Sciatic nerve (tissue), 2 donors: Measurements from ENCODE around the gene ARHGAP24. TPM values are rescaled to one million over a fixed set of nuclear protein-coding genes. Genes with fewer than 3 reads are reported as not detected.
"Not testable (repeated sequence)": the region's sequence is repeated elsewhere in the genome, so short reads cannot be mapped to it uniquely, and the experiment has no call there.

Experiments used
- ATAC-seq: fragments of 200-7000 bp; cut with Tn5 transposase; one replicate; pipeline ENCODE4 v1.9.1; 2020; ENCODE audit warnings: mild to moderate bottlenecking, moderate library complexity
- DNase-seq: peaks from one replicate; pipeline ENCODE4 v3.0.0-alpha.2; 2020; ENCODE audit warnings: low spot score
- intact Hi-C: fragments of 100-400 bp; cut with DNase I; formaldehyde crosslinking; loops from one replicate; pipeline ENCODE4 v1.14.2; 2022
- total RNA-seq: library from RNA; stranded (reverse); fragmentation: NEBNext Ultra II Directional; extraction: Animal tissue kit (Norgen Biotek cat#: 25700); gene quantifications from one replicate; pipeline ENCODE4 v1.2.1, GENCODE V29; 2021
- donor health status: DM: no; HTN: no; CAD: no.
- donor health status: DM: no; HTN: no; CAD: no.

Gene ARHGAP24
- total RNA-seq, 1 donor from 2014 or later, result 87.6 TPM

DNA sequence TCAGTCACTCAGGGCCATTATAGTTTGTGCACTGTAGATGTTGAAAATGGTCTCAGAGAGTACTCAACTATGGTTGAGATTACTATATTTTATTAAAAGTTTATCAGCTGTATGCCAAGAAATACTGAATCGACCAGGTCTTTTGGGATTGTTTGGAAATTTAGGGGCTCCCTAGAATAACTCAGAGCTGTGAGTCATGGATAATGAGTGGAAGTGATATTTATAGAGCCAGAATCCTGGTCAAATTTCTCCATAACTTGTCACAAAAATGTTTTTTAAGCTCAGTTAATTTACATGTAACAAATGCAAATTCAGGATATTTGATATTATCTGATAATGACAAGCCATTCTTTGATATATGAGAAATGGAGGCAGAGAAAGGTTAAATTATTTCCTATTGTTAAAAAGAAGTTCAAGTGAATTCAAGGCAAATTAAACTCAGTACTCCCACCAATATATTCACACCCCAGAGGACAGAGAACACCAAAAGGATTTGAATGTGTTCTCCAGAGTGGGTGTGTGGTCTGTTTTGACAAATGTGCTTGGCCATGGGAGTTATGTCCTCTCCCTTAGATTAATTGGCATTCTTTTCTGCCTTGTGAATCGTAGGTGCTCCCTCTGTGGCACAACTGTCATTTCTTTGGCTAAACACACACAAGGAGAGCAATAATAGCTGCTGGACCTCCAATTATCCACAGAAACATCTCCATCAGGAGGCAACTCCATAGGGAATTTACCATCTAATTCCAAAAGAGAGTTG lies 37.7 kb downstream of the ARHGAP24 start:
- DNase-seq, result no peak
- intact Hi-C loops, result no loop called here
- ATAC-seq, result no peak

DNA sequence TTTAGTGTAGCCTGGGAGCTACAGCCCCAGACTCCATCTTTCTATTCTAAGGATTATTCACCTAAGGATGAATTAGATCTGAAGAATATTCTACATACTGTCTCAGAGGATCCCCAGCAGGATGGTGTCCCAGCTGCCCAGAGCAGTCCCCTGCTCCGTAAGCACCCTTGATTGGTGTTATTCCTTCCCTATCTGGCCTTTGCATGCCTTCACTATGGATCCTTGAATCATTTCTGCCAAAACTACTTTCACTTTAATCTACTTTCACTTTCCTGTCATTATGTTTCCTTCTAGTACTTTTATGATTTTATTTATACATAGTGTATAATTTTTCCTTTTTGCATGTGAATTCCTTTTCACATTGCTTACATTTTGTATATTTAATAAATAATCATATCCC lies 39.2 kb downstream of the ARHGAP24 start:
- no peak for DNase-seq
- peak; percentile 55 for ATAC-seq
- intact Hi-C loops, result no loop called here

DNA sequence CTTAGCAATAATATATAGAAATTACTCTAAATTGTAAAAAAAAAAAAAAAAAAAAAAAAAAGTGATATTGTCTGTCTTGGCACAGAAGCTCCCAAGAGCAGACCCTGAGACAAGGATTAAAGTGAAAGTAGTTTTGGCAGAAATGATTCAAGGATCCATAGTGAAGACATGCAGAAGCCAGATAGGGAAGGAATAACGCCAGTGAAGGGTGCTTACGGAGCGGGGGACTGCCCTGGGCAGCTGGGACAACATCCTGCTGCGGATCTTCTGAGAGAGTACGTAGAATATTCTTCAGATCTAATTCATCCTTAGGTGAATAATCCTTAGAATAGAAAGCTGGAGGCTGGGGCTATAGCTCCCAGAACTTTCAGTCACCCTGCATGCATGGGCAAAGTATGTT lies 39.8 kb downstream of the ARHGAP24 start:
- ATAC-seq (peak; percentile 61), DNase-seq (no peak)
- intact Hi-C loops, result no loop called here

DNA sequence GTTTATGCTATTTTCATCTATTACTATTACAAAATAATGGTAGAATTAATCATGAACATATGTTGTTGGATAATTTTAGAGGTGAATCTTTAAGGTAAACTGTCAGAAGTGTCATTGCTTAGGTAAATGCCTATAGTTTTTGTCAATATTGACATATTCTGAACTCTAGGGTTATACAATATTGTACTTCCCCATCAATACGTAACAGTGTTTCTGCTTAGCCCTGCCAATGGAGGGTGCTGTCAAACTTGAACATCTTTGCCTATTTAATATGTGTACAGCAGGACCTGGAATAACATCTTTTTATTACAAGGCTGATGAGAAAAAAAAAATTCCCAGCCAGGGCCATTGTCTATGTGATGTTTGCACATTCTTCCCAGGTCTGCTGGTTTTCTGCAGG lies 40.8 kb downstream of the ARHGAP24 start:
- no peak for ATAC-seq
- intact Hi-C loops, result no loop called here

DNA sequence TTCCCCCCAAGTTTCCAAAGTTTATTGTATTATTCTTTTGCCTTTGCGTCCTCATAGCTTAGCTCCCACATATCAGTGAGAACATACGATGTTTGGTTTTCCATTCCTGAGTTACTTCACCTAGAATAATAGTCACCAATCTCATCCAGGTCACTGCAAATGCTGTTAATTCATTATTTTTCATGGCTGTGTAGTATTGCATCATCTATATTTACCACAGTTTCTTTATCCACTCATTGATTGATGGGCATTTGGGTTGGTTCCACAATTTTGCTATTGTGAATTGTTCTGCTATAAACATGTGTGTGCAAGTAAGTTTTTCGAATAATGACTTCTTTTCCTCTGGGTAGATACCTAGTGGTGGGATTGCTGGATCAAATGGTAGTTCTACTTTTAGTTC lies 43.6 kb downstream of the ARHGAP24 start:
- DNase-seq, intact Hi-C loops, ATAC-seq: not testable (repeated sequence)

More for the DNA sequence above, 40.8 kb downstream of the ARHGAP24 start:
- DNase-seq, result no peak

DNA sequence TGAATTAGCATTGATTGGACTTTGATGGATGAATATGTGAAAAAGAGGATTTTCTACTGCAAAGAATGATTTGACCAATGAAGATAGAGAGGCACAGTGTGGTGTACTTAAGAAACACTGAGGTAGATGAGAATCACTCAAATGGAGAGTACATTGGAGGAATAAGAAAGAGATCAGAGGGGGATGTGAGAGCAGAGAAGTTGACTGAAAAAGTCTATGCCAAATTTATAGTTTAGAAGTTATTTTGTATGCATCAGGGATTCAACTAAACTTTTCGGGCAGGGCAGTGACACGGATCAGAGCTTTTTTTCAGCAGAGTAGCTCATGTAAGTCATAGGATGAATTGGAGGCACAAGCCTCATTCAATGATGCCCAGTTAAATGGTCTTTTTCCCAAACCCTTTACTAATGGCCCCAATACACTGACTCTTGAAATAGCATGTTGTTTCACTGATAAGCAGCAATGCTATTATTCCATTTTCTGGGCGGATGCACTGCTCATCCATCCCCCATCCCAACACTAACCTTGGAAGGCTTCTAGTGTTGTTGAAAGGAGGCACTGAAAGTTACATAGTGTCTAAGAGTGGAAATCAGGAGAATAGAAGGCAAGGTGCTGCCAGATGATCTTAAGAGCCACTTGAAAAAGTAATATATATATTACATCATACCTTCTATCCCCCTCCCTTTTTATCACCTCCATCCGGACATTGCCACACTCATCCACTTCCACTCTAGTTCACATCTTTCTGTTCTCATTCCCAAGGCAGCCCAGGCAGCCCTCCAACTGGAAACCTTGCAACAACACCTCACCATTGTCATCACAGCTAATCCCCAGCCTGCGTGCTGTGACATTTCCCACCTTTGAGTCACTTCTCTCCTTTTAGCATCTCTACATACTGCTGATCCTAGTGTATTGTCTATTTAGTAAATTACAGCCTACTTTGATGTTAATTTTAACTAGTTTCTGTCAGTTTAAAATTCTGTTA lies 46.1 kb downstream of the ARHGAP24 start:
- no peak for ATAC-seq
- intact Hi-C loops, result no loop called here
- no peak for DNase-seq

DNA sequence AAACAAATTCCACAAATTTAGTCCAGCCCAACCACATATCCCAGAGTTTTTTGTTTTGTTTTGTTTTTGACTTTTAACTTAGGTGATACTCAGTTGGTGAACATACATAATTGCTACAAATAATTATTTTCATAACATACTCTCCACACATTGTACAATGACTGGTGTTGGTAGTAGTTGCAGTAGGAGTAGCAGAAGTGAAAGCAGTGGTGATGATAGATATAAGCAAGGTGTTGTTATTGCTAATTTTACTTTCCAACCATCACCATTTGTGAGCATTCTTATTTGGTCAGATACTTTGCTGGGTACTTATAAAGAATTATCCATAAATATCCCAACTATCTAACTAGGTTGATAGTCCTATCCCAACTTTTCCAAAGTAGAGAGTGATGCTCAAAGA lies 47.3 kb downstream of the ARHGAP24 start:
- ATAC-seq, result no peak
- intact Hi-C loops, result no loop called here
- no peak for DNase-seq

DNA sequence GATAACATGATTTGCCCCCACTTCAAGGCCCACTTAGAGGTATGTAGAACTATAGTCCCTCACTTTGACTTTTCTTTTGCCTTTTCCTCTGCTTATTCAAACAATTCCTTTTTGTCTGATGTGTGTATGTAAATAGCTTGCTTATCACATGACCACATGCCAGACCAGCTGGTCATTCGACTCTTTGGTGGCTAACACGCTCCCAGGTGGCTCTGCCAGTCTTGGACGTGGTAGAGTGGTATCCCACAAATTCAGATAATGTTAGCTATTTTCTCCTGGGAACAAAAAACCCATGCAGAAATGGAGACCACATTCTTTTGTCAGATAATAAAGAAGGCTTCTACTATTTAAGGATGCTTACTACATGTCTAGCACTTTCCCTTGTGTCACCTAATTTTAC lies 47.9 kb downstream of the ARHGAP24 start:
- intact Hi-C loops, result no loop called here
- no peak for ATAC-seq
- DNase-seq, result no peak

DNA sequence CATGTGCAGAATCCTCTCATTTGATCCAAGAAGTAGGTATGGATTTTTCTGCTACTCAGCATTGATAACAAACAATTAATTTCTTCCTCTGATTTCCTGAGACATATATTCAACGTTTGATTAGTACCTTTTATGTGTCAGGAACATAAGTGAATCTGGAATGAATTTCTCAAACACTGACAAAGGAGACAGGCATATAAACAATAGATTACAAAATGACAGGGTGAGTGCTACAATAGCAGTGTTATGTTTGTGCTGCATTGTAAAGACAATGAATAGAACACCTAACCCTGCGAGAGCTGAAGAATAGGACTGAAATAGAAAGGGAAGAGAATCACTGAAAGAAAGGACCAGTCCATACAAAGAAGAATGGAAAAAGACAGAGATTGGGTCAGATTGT lies 52.9 kb downstream of the ARHGAP24 start:
- intact Hi-C loops, result no loop called here
- DNase-seq (no peak), ATAC-seq (no peak)

DNA sequence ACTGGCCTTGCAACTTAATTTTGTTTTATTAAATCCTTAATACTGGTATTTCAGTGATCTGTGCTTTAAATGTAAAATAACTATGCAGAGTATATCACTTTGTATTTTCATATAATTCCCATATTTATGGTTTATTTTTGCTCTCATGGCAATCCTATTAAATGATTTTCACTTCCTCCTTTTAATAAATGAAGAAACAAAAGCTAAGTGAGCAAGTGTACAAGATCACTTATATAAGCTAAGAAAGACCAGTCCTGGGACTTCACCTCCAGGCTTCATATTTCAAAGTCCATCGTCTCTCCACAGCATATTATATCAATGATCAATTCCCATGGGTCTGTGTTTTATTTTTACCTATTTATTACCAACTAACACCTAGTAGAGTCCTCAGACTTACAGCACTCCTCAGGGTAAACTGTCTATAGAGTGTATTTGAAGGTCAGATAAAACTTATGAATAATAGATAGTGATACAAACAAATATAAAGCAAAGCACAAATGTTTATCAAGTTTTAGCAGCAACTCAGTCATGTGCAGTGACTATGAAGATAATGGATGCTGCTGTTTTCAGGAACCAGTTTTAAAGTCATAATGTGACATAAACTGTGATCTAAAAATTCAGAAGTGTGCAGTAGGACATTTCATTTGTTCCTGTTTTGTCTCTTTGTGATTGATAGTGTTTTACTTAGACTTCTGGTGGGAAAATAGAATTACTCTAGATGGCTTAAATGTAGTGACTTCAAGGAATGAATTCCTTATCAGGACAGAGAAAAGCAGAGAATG lies 56.8 kb downstream of the ARHGAP24 start:
- ATAC-seq, result peak; percentile 13
- intact Hi-C loops, result no loop called here
- no peak for DNase-seq

DNA sequence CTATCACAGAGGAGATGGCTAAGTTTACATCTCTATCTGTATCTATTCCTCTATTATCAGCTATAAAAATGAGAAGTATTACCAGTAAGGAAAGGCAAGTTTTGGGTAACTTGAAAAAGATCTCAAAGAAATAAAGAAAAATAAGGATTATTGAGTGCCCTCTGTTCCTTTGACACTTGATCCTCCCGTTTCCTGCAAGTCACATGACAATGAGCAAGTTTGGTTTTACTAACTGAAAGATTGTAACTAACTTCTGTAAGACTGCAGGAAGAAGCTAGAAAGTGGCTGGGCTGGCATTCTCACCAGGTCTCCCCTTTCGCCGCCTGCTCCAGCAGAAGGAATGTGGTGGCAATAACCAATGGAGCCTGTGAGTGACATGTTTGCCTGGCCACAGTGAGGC lies 59.2 kb downstream of the ARHGAP24 start:
- DNase-seq, result no peak
- intact Hi-C loops, result no loop called here
- ATAC-seq, result no peak

DNA sequence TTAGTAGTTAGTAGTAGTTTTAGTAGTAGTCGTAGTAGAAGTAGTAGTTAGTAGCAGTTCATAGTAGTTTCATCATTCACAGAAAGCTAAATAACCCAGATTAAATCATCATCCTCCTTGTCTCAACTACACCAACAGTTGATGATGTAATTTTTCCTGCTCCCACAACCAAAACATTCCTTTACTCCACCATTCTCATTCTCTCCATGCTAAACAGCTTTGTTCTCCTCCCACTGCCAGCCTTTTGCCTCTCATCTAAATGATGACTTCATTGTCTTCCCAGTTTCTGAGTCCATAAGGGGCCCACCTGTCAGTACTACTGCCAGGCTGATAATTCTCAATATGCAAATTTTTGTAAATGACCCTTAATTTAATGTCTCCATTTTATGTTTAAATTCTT lies 68.9 kb downstream of the ARHGAP24 start:
- ATAC-seq (no peak), DNase-seq (no peak)
- intact Hi-C loops, result no loop called here

DNA sequence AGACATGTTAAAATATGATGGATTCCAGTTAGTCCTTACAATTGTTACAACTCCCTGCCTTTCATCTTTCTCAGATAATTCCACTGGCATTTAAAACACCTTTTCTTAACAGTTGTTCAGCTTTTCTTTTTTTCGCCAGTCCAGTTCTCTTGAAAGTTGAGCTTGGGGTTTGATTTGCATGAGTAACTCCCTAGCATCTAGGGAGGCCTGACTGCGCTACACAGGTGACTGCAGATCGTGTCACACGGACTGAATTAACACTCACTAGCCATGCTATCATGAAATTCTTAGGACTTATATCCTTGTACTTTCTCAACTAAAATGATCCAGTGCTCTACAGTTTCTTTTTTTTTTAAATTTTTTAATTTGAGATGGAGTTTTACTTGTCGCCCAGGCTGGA lies 69.8 kb downstream of the ARHGAP24 start:
- no peak for ATAC-seq

DNA sequence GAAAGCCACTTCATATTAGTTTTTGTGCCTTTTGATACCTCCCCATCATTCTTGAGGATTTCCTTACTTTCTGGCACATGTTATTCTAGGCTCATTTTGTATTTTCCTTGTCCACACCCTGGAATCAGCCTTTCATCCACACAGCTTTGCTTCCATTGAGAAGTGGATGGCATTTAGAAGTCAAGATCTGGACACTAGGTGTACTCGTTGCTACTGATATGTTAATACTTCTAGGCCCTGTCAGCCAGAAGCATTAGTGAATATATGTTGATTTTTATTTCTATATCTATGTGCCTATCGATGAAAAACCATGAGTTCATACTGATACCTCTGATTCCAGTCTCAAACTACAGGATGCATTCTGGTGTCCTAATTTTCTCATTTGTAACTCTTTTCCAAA lies 73.2 kb downstream of the ARHGAP24 start:
- intact Hi-C loops, result no loop called here
- no peak for ATAC-seq

More for the DNA sequence above, 69.8 kb downstream of the ARHGAP24 start:
- intact Hi-C loops, result no loop called here
- DNase-seq, result no peak

DNA sequence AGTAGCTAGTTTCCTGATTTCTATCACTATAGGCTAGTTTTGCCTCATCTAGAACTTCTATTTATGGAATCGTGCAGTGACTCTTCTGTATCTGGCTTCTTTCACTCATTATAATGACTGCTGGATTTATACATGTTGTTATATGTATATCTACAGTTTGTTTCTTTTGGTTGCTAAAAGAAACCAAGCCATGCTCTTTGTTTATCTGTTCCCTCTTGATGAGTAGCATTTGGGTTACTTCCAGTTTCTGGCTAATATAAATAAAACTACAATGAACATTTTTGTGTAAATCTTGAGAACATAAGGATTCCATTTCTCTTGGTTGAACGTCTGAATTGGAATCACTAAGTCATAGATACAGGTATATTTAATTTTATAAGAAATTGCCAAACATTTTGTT lies 73.9 kb downstream of the ARHGAP24 start:
- ATAC-seq (no peak), DNase-seq (no peak)
- intact Hi-C loops, result no loop called here

More for the DNA sequence above, 73.2 kb downstream of the ARHGAP24 start:
- DNase-seq, result no peak

DNA sequence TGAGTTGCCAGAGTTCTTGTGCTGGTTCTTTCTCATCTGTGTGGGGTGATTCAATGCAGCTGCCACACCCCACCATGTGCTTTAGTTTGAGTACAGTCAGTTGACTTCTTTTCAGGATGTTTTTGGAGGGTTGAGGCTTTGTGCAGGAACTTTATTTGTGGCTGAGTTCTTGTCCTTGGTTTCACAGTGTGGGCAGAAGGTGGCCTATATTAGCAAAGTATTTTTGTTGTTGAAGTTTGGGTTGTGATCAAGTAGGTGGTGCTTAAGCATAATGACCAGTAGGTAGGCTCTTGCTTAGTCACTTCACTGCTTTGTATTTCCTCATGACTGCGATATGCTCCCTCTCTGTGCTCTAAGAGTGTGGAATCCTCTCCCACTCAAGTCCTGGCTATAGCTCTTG lies 80.3 kb downstream of the ARHGAP24 start:
- ATAC-seq (no peak), DNase-seq (no peak)
- intact Hi-C loops, result no loop called here

DNA sequence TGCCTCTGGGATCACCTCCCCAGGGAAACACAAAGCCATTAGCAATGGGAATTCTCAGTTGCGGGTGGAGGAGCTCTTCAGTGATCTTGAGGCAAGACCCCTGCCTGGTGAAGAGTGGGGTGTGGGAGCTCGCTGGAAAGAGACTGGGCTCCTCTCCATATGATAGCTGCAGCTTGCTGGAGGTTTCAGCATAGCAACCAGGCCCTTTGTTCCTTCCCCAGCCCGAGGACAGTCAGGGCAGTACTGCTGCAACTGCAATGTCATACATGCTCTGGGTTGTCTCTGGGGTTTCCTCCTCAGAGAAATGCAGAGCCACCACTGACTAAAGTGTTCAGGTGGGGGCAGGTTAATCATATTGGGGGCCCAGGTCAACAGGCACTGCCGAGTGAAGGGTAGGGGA lies 81.3 kb downstream of the ARHGAP24 start:
- no peak for ATAC-seq
- DNase-seq, result no peak
- intact Hi-C loops, result no loop called here

DNA sequence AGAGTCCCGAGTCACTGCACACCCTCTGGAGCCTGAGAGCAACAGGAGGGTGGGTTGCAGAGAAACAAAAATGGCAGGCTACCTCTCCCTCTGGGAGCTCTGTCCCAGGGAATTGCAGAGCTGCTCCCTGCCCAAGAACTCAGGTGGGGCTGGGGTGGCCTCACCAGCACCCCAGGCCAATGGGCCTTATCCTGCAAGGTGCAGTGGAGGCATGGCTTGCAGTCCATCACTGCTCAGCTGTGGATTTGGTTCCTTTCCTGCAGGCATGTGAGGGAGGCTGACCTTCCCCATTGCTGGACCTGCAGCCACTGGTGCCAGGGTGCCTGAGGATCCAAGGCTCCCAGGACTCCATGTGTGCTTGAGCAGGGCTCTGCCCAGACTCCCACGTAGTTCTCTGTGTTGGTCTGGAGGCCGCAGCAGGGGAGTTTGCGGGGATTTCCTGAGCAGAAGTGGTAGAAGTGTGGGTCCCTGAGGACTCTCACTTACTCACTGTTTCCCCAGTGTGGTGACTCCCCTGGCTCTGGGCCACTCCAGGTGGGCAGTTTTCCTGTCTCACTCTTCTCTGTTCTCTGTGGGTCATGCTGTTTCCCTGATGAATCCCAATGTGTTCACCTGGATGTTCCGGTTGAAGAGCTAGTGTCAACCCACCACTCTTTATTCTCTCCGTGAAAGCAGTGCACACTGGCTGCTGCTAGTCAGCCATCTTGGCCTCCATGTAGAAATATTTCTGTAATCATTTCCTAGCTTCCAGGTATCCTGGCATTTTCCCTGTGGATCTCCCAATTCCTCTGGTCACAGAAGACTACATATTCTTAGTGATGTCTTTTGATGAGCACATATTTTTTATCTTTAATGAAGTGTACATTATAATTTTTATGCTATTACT lies 82.3 kb downstream of the ARHGAP24 start:
- ATAC-seq (no peak), DNase-seq (no peak)
- intact Hi-C loops, result no loop called here
